DMS53 treated with DMSO at 0.1 percent for 48 hours (cell line): ENCODE measurements around the gene SYT13.
"Not testable (repeated sequence)": the region's sequence is repeated elsewhere in the genome, so short reads cannot be mapped to it uniquely, and the experiment has no call there.

Experiments
- DNase-seq: peaks from one replicate; lab custom pipeline; 2025; ENCODE audit not compliant: unreplicated experiment; lab: John Stamatoyannopoulos, UW

SYT13 gene

GRCh38 chr11:45250035-45250718 lies 36.0 kb downstream of the SYT13 start:
- no peak for DNase-seq

GRCh38 chr11:45249372-45249771 lies 36.8 kb downstream of the SYT13 start:
- not testable (repeated sequence) for DNase-seq

- DNase-seq, result no peak
Observed at GRCh38 chr11:45248501-45249011, 37.6 kb downstream of the SYT13 start.

GRCh38 chr11:45247433-45247832 lies 38.7 kb downstream of the SYT13 start:
- DNase-seq, result no peak

GRCh38 chr11:45246241-45246640 lies 39.9 kb downstream of the SYT13 start:
- DNase-seq, result no peak

GRCh38 chr11:45245218-45246045 lies 40.7 kb downstream of the SYT13 start:
- DNase-seq, result no peak

GRCh38 chr11:45243967-45244366 lies 42.2 kb downstream of the SYT13 start:
- DNase-seq, result no peak

GRCh38 chr11:45239733-45240132 lies 46.4 kb downstream of the SYT13 start:
- DNase-seq, result no peak

- DNase-seq, result no peak
Observed at GRCh38 chr11:45238724-45239123, 47.4 kb downstream of the SYT13 start.

GRCh38 chr11:45237711-45238315 lies 48.3 kb downstream of the SYT13 start:
- DNase-seq, result no peak

GRCh38 chr11:45234306-45235006 lies 51.7 kb downstream of the SYT13 start:
- DNase-seq, result no peak

GRCh38 chr11:45233804-45234170 lies 52.4 kb downstream of the SYT13 start:
- DNase-seq, result no peak

GRCh38 chr11:45233121-45233803 lies 52.9 kb downstream of the SYT13 start:
- DNase-seq, result peak; percentile 21

- DNase-seq, result no peak
Observed at GRCh38 chr11:45232341-45233080, 53.6 kb downstream of the SYT13 start.

GRCh38 chr11:45229401-45230020 lies 56.6 kb downstream of the SYT13 start:
- no peak for DNase-seq

- DNase-seq, result no peak
Observed at GRCh38 chr11:45227836-45228235, 58.3 kb downstream of the SYT13 start.

- DNase-seq, result no peak
Observed at GRCh38 chr11:45226901-45227300, 59.2 kb downstream of the SYT13 start.

GRCh38 chr11:45225961-45226871 lies 59.9 kb downstream of the SYT13 start:
- no peak for DNase-seq
